Endodermal cell (in vitro differentiated cells): ENCODE results near the gene MPDZ. TPM values are rescaled to one million over a fixed set of nuclear protein-coding genes. Genes with fewer than 3 reads are reported as not detected.

Source experiments
- DNase-seq: peaks from one replicate; pipeline ENCODE4 v3.0.0-alpha.2; 2017
- H3K27ac ChIP-seq: 2 replicates; pipeline ENCODE4 v1.5.1; 2013; ENCODE audit warnings: mild to moderate bottlenecking, low read depth, low read length, moderate library complexity
- H3K27me3 ChIP-seq: 2 replicates; pipeline ENCODE4 v1.6.1; 2013; ENCODE audit warnings: mild to moderate bottlenecking, low read length, moderate library complexity; ENCODE audit not compliant: insufficient read depth, control insufficient read depth, poor library complexity, severe bottlenecking
- H3K36me3 ChIP-seq: 2 replicates; pipeline ENCODE4 v1.7.0; 2013; ENCODE audit warnings: mild to moderate bottlenecking, low read length, moderate library complexity; ENCODE audit not compliant: control insufficient read depth, insufficient read depth
- H3K4me1 ChIP-seq: one replicate; pipeline ENCODE4 v1.7.0; 2013; ENCODE audit warnings: low read length; ENCODE audit not compliant: control insufficient read depth, insufficient read depth
- H3K4me3 ChIP-seq: 2 replicates; pipeline ENCODE4 v1.5.1; 2013; ENCODE audit warnings: mild to moderate bottlenecking, low read length, moderate library complexity
- H3K9ac ChIP-seq: 2 replicates; pipeline ENCODE4 v1.6.1; 2013; ENCODE audit warnings: mild to moderate bottlenecking, low read length, moderate library complexity; ENCODE audit not compliant: poor library complexity, severe bottlenecking; ENCODE audit errors: extremely low read depth
- H3K9me3 ChIP-seq: 2 replicates; pipeline ENCODE4 v1.6.1; 2013; ENCODE audit warnings: mild to moderate bottlenecking, low read length, moderate library complexity; ENCODE audit not compliant: control insufficient read depth
- H3K27ac Mint-ChIP-seq: 2 replicates; pipeline ENCODE4 v1.8.0; 2020; ENCODE audit warnings: mixed read lengths
- H3K27me3 Mint-ChIP-seq: 2 replicates; pipeline ENCODE4 v1.8.0; 2021; ENCODE audit warnings: mild to moderate bottlenecking, mixed read lengths; ENCODE audit not compliant: insufficient read depth
- H3K36me3 Mint-ChIP-seq: 2 replicates; pipeline ENCODE4 v1.8.0; 2020; ENCODE audit warnings: low read depth, mixed read lengths
- H3K4me1 Mint-ChIP-seq: 2 replicates; pipeline ENCODE4 v1.8.0; 2020; ENCODE audit warnings: mixed read lengths
- H3K4me3 Mint-ChIP-seq: 2 replicates; pipeline ENCODE4 v1.8.0; 2020; ENCODE audit warnings: mild to moderate bottlenecking, moderate library complexity, mixed read lengths
- H3K9me3 Mint-ChIP-seq: 2 replicates; pipeline ENCODE4 v1.8.0; 2020; ENCODE audit warnings: mild to moderate bottlenecking, mixed read lengths
- CTCF ChIP-seq: fragments of 200-600 bp; sonication (generic); conservative IDR thresholded peaks from 2 replicates; pipeline ENCODE4 v1.5.0; 2021; ENCODE audit warnings: antibody characterized with exemption, mild to moderate bottlenecking
- WGBS, 2 experiments: methylation state at CpG; one replicate each; pipeline versions ENCODE4 v1.1.5 to v1.1.7; 2013; ENCODE audit warnings: missing lambda C conversion rate in 2 of 2, mixed read lengths in 1 of 2; ENCODE audit not compliant: insufficient coverage in 1 of 2, insufficient read length in 1 of 2; 5-methylcytosine and 5-hydroxymethylcytosine counted together
- total RNA-seq, 2 donors: library from RNA; stranded (reverse); fragmentation: NEBNext Ultra II Directional in 1 of 2; extraction: Animal tissue kit (Norgen Biotek cat#: 25700) in 1 of 2; gene quantifications; 2 replicates in 1 of 2; 3 replicates in 1 of 2; pipeline ENCODE4 v1.2.1, GENCODE V29; 2021

The MPDZ gene
- total RNA-seq, 2 donors from 2014 or later, result 38.0 to 44.0 TPM

GRCh38 chr9:13100914-13101572 lies 178.4 kb downstream of the MPDZ start:
- no peaks in the 10 kb centered on the region for H3K27me3 ChIP-seq
- no peak for DNase-seq
- H3K4me3 ChIP-seq, result no peak overlapping the region
- H3K27me3 Mint-ChIP-seq, result no peaks in the 10 kb centered on the region
- H3K4me1 Mint-ChIP-seq, result no peaks in the 10 kb centered on the region
- no peak overlapping the region for H3K27ac ChIP-seq
- no peak overlapping the region for H3K9ac ChIP-seq
- H3K27ac Mint-ChIP-seq, result no peak overlapping the region
- TF ChIP-seq CTCF, result no peak
- no peaks in the 10 kb centered on the region for H3K9me3 ChIP-seq
- H3K4me1 ChIP-seq, result no peaks in the 10 kb centered on the region
- peaks cover 6% of the 10 kb centered on the region for H3K36me3 ChIP-seq
- no peaks in the 10 kb centered on the region for H3K9me3 Mint-ChIP-seq
- peaks cover 9% of the 10 kb centered on the region for H3K36me3 Mint-ChIP-seq
- WGBS, 2 experiments, result 95 to 100% methylated on average over 1 of the region's 1 CpG
- H3K4me3 Mint-ChIP-seq, result no peak overlapping the region

GRCh38 chr9:13095056-13095455 lies 184.4 kb downstream of the MPDZ start:
- Mint-ChIP-seq H3K9me3 (no peaks in the 10 kb centered on the region), H3K4me1 (no peaks in the 10 kb centered on the region), H3K36me3 (no peaks in the 10 kb centered on the region), H3K27ac (no peak overlapping the region), H3K4me3 (no peak overlapping the region), H3K27me3 (no peaks in the 10 kb centered on the region)
- DNase-seq, result no peak
- 90 to 100% methylated on average over 1 to 2 of the region's 2 CpGs for WGBS, 2 experiments
- Histone ChIP-seq H3K9ac (no peak overlapping the region), H3K4me1 (no peaks in the 10 kb centered on the region), H3K27me3 (no peaks in the 10 kb centered on the region), H3K27ac (no peak overlapping the region), H3K9me3 (no peaks in the 10 kb centered on the region), H3K36me3 (no peaks in the 10 kb centered on the region), H3K4me3 (no peak overlapping the region)
- TF ChIP-seq CTCF, result no peak

- no peaks in the 10 kb centered on the region for H3K9me3 ChIP-seq
- no peaks in the 10 kb centered on the region for H3K36me3 ChIP-seq
- no peak for TF ChIP-seq CTCF
- H3K4me3 ChIP-seq, result no peak overlapping the region
- no peak overlapping the region for H3K9ac ChIP-seq
- no peaks in the 10 kb centered on the region for H3K27me3 ChIP-seq
- H3K27ac Mint-ChIP-seq, result no peak overlapping the region
- H3K4me1 ChIP-seq, result no peaks in the 10 kb centered on the region
- 78 to 100% methylated on average over 3 to 4 of the region's 4 CpGs for WGBS, 2 experiments
- no peaks in the 10 kb centered on the region for H3K4me1 Mint-ChIP-seq
- H3K27ac ChIP-seq, result no peak overlapping the region
- no peaks in the 10 kb centered on the region for H3K9me3 Mint-ChIP-seq
- no peaks in the 10 kb centered on the region for H3K36me3 Mint-ChIP-seq
- H3K27me3 Mint-ChIP-seq, result no peaks in the 10 kb centered on the region
- DNase-seq, result no peak
- H3K4me3 Mint-ChIP-seq, result no peak overlapping the region
Measured at GRCh38 chr9:13090628-13091027, 188.9 kb downstream of the MPDZ start.
